OCI-M2 (cell line): ENCODE measurements around the gene ELMO1.

Source experiments
- DNase-seq: peaks from one replicate; lab custom pipeline; 2025; ENCODE audit not compliant: unreplicated experiment; lab: John Stamatoyannopoulos, UW

ELMO1 gene

DNA sequence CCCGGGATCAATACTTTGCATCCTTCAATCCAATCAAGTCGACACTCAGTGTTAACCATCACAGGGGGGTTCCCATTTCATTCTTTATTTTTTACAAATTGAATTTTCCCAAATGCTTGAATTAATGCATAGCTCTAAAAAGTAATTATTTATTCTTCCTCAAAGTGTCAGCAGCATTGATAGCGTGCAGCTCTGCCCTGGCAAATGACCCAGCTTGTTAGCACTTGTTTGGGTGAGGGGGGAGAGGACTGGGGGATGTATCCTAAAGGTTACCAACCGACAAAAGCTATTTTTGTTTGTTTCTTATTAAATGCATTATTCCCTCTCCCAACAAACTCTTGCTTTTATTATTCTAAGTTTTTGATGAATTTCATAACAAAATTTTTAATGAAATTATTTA lies 27.0 kb upstream of the ELMO1 start:
- DNase-seq, result no peak

GRCh38 chr7:37471619-37472018 lies 23.0 kb upstream of the ELMO1 start:
- DNase-seq, result no peak

DNA sequence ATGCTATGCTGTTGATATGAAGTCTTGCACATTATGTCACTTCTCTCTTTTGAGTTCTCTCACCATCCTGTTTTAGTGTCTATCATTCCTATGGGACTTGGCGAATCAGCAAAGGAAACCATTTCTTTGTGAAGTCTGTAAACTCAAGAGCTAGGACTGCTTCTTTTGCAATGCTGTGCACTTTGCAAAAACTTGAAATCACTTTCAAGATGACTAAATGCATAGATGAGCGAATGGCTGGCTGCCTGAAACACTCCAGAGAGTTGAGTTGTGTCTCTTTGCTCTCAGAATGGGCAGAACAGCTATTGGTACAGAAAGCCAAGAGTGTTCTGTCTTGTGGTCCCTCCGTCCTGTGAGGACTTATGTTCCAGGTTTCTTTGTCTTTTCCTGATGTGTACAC lies 18.3 kb upstream of the ELMO1 start:
- no peak for DNase-seq

- no peak for DNase-seq
These were observed 13.5 kb upstream of the ELMO1 start for GRCh38 chr7:37462138-37462537.

DNA sequence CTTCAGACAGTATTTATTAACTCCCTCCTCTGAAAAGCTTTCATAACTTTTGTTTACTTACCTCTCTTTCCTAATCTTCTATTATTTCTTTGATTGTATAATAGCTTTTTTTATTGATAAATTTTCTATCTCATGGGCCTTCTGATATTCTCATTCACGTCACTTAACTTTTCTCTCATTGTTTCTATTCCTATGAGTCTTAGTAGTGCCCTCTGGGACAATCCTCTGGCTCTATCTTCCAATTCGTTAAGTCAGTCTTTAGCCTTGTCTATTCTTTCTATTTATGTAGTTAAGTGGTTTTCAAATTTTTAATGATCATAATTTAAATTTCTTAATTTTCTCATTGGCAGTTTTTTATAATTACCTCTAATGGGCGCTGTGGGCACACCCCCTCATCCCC lies 6.4 kb upstream of the ELMO1 start:
- no peak for DNase-seq

DNA sequence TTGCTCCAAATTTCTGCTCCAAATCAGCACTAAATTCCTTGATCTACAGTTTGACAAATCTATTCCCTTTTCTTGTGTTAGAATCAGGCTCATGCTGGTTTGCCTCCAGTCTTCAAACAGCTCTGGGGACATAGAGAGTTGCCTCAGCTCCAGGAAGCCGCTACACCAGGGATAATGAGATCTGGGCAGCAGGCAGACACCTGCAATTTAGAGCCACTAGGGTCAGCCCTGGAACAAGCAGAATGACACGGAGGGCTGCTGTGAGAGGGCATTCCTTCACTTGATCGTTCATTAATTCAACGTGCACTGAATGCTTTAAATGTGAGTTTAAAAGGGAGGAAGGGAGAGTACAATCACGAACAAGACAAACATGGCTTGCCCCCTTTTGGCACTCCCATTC lies 3.7 kb upstream of the ELMO1 start:
- DNase-seq, result no peak

GRCh38 chr7:37450035-37450434 lies 1.4 kb upstream of the ELMO1 start:
- DNase-seq, result no peak

GRCh38 chr7:37449621-37450020 lies 957 bp upstream of the ELMO1 start:
- DNase-seq, result no peak

DNA sequence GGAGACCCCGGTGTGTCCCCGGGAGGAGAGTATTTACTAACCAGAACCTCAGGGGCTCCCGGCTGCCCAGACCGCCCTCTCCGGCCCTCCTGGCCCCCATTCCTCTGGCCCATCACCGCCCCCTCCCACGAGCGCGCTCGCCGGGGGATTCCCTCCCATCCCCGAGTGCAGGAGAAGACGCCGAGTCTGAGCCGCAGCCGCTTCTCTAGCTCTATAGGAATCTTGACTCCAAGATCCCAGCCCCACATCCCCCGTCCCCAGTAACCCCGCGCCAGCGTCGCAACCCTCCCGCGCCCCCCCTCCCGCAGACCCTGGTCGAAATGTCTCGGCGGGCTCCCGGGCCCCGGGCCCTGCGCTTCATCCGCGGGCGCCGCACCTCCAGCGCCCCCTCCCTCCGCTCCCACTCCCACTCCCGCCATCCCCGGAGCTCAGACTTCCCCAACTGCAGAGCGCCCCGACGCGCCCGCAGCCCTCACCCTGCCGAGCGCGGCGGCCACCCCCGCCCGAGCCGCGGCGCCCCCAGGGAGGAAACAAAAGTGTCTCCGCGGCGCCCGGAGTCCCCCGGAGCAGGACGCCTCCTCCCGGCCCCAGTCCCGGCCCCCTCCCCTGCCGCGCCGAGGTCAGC lies 541 bp downstream of the ELMO1 start:
- no peak for DNase-seq

- DNase-seq, result no peak
These were observed 2.3 kb downstream of the ELMO1 start for GRCh38 chr7:37446371-37446770.

DNA sequence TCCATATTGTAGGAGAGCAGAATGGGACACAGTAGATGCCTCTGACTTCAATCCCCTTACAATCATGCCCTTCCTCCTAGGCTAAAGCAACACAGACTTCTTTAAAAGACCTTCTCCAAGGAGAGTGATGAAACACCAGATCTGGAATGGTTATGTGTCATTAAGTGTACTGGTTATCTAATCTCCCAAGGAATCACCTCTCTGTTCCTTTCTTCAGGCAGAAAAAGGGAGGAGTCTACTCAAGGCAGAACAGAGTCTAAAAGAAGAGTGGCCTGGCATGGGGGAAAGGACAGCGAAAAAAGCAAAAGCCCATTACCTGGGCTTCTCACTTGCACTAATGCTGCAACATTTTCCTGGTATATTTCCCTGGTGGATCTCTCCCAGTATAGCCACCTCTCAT lies 2.9 kb downstream of the ELMO1 start:
- DNase-seq, result no peak

DNA sequence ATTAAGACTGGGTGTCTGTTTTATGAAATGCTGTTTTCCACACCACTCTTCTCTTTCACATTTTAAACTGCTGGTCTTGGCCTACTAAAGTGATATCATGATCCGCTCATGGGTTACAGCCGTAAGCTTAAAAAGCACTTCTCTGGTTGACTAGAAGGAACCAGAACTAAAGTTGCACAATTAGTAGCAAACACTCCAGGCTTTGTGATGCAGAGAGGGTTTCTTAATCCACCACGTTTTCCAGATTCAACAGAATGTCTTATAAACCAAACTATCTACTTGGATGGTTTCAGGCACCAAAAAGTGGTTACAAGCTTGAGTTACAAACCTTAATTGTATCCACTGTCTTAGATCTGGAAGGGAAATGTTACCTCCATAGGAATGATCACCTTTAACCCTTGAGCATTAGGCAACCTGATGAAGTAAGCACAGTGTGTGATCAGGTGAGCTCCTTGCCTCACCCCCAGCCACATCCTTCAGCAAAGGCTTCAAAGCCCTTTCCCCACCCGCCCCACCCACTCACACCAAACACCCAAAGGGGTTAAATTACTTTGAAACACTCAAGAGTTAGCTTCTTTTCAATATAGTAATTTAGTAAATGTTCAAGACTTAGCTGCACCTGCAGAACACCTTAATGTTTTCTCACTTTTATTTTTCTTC lies 3.5 kb downstream of the ELMO1 start:
- no peak for DNase-seq

GRCh38 chr7:37443627-37444026 lies 5.0 kb downstream of the ELMO1 start:
- DNase-seq, result no peak

DNA sequence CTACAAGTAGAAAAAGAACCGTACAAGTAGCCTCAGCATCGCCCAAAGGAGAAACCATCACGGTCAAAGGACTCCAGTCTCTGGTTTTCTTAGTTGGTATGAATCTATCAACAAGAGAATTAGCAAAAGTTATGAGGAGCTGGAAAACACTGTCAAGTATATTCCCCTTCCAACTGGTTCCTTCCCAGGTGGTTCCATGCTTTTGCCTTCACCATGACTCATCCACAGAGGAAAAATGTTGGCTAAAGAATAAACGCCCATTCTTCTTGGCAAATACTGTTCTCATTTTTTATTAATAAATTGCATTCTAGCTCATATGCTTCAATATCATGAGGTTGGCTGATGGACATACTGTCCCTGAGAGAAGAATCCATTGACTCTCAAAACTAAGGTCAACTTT lies 6.4 kb downstream of the ELMO1 start:
- no peak for DNase-seq

DNA sequence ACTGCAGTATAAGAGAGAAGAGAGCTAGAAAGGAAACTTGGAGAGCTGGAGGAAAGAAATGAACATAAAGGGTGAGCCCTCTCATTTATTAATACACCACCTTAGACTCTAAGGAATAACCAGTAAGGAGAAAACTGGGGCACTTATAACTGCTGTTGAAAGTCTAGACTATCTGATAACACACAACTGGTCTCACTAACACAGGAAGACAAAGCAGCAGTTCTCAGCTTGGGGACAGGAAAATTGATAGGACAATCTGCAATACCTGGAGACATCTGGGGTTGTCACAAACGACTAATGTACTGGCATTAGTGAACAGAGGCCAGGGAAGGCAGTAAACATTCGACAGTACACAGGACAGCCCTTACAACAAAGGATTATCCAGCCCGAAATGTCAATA lies 6.8 kb downstream of the ELMO1 start:
- DNase-seq, result no peak

DNA sequence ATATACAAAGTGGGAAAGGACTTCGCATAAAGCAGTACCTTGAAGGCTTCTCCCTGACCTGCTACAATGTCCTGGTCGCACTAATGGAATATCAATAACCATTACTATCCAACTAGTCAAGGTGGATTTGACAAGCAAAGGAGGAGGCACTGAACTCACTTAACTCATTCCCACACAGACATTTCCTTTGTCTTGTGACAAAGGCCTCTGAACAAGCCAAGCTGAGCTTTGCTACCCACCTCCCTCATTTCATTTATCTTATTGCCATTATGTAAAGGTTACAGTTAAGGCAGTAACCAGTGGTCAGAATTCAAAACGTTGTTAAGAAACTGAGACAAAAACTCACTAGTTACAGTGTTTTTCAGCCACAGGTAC lies 7.3 kb downstream of the ELMO1 start:
- DNase-seq, result no peak

GRCh38 chr7:37440738-37441385 lies 7.8 kb downstream of the ELMO1 start:
- no peak for DNase-seq

DNA sequence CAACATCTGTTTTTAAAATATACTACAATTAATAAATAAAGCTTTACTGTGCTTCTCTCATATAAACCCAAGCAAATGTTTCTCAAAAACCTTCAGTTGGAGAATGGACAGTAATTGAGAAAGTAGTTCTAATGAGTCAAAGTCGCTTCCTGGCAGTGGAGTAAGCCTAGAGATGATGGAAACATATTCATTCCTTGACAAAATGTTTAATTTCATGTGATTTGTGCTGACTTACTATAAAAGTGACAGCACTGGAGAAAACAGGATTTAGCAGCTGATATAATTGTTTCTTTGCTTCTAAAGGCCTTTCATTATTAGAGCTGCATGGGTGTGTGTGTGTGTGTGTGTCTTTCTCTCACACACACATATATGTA lies 9.0 kb downstream of the ELMO1 start:
- DNase-seq, result no peak

- DNase-seq, result no peak
These were observed 9.6 kb downstream of the ELMO1 start for GRCh38 chr7:37438906-37439652.

DNA sequence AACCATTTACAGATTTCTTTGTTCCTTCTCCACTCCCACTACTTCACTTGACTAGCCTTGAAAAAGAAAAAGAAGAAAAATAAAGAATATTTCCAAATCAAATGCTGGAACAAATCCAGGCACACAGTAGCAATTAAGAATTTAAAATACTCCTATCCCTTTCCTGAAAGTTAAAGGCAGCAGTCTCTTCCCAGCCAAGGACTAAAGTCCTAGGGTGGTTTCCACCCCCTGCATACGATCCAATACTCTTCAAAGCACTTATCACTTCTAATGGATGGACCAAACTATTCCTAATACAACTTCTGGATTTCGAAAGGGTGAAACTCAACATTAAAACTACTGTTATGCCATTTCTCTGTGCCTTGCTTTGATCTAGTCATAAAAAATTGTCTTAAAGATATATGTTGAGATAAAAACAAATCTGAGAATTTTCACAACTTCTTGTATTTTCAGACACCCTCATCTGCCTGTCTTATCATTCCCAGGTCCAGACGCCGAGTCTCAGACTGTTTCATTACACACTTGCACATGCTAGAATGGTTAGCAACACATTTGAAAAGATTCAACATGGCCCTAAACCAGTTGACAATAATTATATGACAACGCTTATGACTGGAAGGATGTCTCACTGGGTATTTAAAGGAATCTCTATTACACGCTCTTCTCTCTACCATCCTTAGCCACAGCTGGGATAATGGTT lies 13.4 kb downstream of the ELMO1 start:
- no peak for DNase-seq

GRCh38 chr7:37434529-37434928 lies 14.1 kb downstream of the ELMO1 start:
- DNase-seq, result no peak
